ENCODE results near the gene CAPN7. TPM values are rescaled to one million over a fixed set of nuclear protein-coding genes. Genes with fewer than 3 reads are reported as not detected.

CAPN7 gene
- total RNA-seq, 4 donors from 2014 or later: 37.5 to 88.4 (median 59.5) TPM

DNA sequence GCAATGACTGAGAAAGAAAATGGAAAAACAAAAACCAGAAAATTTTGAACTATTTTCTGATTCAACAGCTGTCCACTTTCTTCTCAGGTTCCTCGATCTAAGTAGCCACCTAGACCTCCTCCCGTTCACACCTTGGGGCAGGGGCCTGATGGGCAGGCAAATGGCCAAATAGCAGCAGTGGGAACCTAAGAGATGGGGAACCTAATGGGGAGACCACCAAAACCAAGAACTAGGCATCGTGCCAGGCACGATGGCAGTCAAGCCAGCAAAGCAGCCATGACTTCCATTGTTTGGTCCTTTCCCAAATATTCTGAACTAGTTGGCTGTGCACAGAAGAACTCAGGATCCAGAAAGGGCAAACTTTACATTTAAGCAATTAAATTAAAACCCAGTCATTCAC is 57.1 kb downstream of the CAPN7 start:
- WGBS, 2 donors (ENCODE audit: low coverage in 1 of 2): 85% methylated on average over 4 of the region's 4 CpGs; no CpG with 5 or more reads in 1 of the 2 donors
- Histone ChIP-seq H3K27me3 (no peaks in the 10 kb centered on the region), H3K4me1 (peaks cover 0 to 46% (median 5%) of the 10 kb centered on the region in 3 donors), H3K36me3 (peaks cover 0 to 36% of the 10 kb centered on the region in 2 donors), H3K4me3 (no peak overlapping the region), H3K27ac (no peak overlapping the region), H3K9me3 (no peaks in the 10 kb centered on the region)
- TF ChIP-seq, protein P1, sequence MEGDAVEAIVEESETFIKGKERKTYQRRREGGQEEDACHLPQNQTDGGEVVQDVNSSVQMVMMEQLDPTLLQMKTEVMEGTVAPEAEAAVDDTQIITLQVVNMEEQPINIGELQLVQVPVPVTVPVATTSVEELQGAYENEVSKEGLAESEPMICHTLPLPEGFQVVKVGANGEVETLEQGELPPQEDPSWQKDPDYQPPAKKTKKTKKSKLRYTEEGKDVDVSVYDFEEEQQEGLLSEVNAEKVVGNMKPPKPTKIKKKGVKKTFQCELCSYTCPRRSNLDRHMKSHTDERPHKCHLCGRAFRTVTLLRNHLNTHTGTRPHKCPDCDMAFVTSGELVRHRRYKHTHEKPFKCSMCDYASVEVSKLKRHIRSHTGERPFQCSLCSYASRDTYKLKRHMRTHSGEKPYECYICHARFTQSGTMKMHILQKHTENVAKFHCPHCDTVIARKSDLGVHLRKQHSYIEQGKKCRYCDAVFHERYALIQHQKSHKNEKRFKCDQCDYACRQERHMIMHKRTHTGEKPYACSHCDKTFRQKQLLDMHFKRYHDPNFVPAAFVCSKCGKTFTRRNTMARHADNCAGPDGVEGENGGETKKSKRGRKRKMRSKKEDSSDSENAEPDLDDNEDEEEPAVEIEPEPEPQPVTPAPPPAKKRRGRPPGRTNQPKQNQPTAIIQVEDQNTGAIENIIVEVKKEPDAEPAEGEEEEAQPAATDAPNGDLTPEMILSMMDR (IDR thresholded peaks at IDR 0.05): no peak
- TF ChIP-seq POLR2AphosphoS5 (IDR thresholded peaks at IDR 0.05): no peak
- TF ChIP-seq POLR2A (IDR thresholded peaks at IDR 0.05): no peak
- no peak for TF ChIP-seq EP300 (IDR thresholded peaks at IDR 0.05)
- ATAC-seq: no peak

DNA sequence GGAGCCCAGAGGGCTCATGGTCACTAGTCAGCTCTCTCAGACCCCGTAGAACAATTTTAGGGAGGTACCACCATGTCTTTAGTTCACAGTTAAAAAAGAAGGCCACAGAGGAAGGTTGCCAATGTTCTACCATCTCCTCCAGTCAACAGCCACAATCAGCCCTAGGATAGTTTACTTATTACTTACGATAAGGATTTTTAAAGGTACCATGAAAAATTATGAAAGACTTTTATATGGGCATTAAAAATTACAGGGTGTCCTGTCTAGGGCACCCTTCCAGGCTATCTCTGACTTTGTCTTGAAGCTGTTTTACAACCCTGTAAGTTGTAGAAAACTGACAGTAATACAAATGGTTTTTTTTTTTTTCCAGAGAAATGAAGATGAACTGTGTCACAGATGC is 57.9 kb downstream of the CAPN7 start:
- H3K27me3 ChIP-seq: no peaks in the 10 kb centered on the region
- H3K4me1 ChIP-seq: peaks cover 0 to 55% (median 10%) of the 10 kb centered on the region in 3 donors
- H3K9me3 ChIP-seq: no peaks in the 10 kb centered on the region
- peak overlapping the region in 1 of 4 donors; percentile 28 for H3K27ac ChIP-seq
- no peak for ATAC-seq
- no peak for TF ChIP-seq POLR2A (IDR thresholded peaks at IDR 0.05)
- TF ChIP-seq, protein P1 (IDR thresholded peaks at IDR 0.05): no peak
- TF ChIP-seq EP300 (IDR thresholded peaks at IDR 0.05): no peak
- TF ChIP-seq POLR2AphosphoS5 (IDR thresholded peaks at IDR 0.05): no peak
- H3K36me3 ChIP-seq: peaks cover 0 to 28% of the 10 kb centered on the region in 2 donors
- H3K4me3 ChIP-seq: no peak overlapping the region
- WGBS, 2 donors (ENCODE audit: low coverage in 1 of 2): 65 to 83% methylated on average over 1 to 2 of the region's 2 CpGs

DNA sequence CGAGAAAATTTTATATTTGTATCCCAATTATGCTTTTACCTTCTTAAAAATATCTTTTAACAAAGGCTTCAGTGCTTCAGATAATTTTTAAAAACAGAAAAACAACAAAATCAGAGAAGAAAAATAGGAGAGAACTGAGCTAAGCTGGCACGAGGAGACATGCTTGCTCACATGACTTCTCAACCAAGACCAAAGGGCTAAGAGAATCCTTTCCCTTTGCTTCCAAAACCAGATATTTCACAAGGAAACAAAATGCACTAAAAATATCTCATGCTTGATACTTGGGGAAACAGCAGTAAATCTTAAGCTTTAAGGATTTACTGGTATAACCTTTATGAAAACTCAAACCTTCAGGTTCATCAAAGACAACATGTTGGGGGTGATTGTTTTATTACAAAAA is 58.4 kb downstream of the CAPN7 start:
- TF ChIP-seq POLR2A (IDR thresholded peaks at IDR 0.05): no peak
- TF ChIP-seq POLR2AphosphoS5 (IDR thresholded peaks at IDR 0.05): no peak
- H3K27ac ChIP-seq: no peak overlapping the region
- 62 to 79% methylated on average over 2 of the region's 2 CpGs for WGBS, 2 donors (ENCODE audit: low coverage in 1 of 2)
- peaks cover 0 to 60% (median 14%) of the 10 kb centered on the region in 3 donors for H3K4me1 ChIP-seq
- peaks cover 0 to 22% of the 10 kb centered on the region in 2 donors for H3K36me3 ChIP-seq
- ATAC-seq: no peak
- H3K27me3 ChIP-seq: no peaks in the 10 kb centered on the region
- H3K4me3 ChIP-seq: no peak overlapping the region
- H3K9me3 ChIP-seq: no peaks in the 10 kb centered on the region

DNA sequence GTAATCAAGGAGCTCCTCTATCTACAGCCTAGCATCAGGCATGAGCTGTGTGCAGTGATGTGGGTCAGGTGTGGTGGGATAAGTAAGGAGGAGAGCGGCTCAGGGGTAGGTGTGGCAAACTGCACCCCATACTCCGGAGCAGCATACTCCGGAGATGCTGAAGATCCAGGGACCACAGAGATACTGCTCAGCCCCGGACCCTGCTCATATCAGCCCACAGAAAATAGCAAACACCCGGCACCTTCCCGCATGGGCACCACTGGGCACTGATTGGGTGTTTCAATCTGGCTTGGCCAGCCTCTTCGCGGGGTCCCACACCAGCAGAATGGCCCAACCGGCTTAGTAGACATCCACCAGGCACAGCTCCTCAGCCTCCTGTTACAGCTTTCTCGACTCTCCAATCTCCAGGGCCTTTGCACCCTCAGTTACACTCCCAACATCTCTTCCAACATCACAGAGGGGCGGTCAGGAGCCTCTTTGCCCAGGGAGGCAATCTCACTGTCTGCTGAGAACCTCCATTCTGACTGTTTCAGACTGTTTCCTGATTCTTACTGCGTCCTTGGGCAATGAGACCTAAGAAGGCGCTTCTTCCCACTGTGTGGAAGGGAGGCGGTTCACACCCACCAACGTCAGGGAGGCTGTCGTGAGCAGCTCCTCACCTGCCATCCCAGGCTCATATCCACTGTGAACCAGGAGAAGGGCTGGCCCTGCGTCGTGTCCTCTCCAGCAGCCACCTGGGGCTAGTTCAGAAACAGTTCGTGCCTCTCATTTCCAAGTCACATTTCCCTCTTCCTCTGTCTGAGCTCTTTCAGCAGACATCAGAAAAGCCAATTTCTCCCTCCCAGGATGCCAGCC is 59.8 kb downstream of the CAPN7 start:
- no peaks in the 10 kb centered on the region for H3K27me3 ChIP-seq
- peaks cover 0 to 71% (median 19%) of the 10 kb centered on the region in 3 donors for H3K4me1 ChIP-seq
- peak overlapping the region in 1 of 4 donors; percentile 1 for H3K27ac ChIP-seq
- H3K4me3 ChIP-seq: no peak overlapping the region
- ATAC-seq: no peak
- WGBS, 2 donors (ENCODE audit: low coverage in 1 of 2): 76 to 100% methylated on average over 1 to 5 of the region's 19 CpGs
- H3K36me3 ChIP-seq: peaks cover 0 to 10% of the 10 kb centered on the region in 2 donors
- TF ChIP-seq EP300 (IDR thresholded peaks at IDR 0.05) (no peak), POLR2A (IDR thresholded peaks at IDR 0.05) (no peak), POLR2AphosphoS5 (IDR thresholded peaks at IDR 0.05) (no peak)
- TF ChIP-seq, protein P1 (IDR thresholded peaks at IDR 0.05): no peak
- H3K9me3 ChIP-seq: no peaks in the 10 kb centered on the region

DNA sequence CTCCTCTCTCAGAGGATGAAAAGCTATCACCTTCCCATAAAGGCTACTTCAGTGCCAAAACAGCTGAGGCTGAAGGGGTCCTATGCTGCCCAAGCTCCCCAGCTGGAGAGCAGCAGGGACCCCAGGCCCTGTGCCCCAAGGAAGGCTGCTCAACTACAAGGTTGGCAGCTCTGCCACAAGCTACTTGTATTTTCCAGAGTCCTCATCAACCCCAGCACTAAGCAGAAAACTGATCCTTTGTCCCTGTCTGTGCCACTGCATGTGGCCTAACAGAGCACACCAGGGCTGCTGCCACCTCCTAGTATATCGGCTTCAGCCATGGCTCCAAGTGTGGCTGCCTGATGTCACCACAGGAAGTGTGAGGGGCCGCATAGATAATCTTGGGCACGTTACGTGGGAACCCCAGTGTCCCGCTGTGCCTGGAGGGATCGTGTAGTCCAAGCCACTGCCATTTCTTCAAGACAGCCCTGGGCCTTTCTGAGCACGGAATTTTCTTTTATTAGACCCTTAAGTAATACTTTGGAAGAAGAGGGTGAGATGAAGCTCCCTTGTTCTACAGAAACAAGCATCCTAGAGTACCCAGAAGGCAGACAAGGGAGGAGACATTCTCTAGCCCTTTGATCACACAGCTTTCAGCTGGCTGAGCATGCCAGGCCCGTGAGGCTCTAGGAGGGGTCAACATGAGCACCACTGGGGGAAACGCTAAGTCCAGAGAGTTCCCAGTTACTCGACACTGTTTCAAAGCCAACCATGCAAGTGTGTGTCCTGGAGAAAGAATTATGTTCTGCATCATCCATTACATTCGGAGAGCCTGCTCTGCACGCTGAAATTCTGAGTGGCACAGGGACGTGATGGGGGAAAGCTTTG is 60.7 kb downstream of the CAPN7 start:
- H3K4me3 ChIP-seq: no peak overlapping the region
- no peak for TF ChIP-seq POLR2AphosphoS5 (IDR thresholded peaks at IDR 0.05)
- TF ChIP-seq POLR2A (IDR thresholded peaks at IDR 0.05): no peak
- TF ChIP-seq, protein P1 (IDR thresholded peaks at IDR 0.05): no peak
- no peak for TF ChIP-seq EP300 (IDR thresholded peaks at IDR 0.05)
- H3K4me1 ChIP-seq: peaks cover 0 to 71% (median 19%) of the 10 kb centered on the region in 3 donors
- peak overlapping the region in 1 of 4 donors; percentile 1 for H3K27ac ChIP-seq
- H3K9me3 ChIP-seq: no peaks in the 10 kb centered on the region
- peaks cover 0 to 4% of the 10 kb centered on the region in 2 donors for H3K36me3 ChIP-seq
- no peaks in the 10 kb centered on the region for H3K27me3 ChIP-seq
- no peak for ATAC-seq
- 78 to 84% methylated on average over 3 to 5 of the region's 13 CpGs for WGBS, 2 donors (ENCODE audit: low coverage in 1 of 2)

Data from gastroesophageal sphincter (tissue), 4 donors.